GM08714 (cell line): ENCODE results near the gene MIX23.

Source experiments
- H3K4me3 ChIP-seq: fragments of 200-500 bp; sonication (Bioruptor generic); 2 replicates; pipeline ENCODE4 v1.5.1; 2014; ENCODE audit warnings: mild to moderate bottlenecking, low read length, inconsistent platforms
- ZNF274 ChIP-seq: IDR thresholded peaks from 2 replicates; pipeline ENCODE4 v1.6.1; 2012; ENCODE audit warnings: mild to moderate bottlenecking, low read depth, low read length

MIX23 gene

DNA sequence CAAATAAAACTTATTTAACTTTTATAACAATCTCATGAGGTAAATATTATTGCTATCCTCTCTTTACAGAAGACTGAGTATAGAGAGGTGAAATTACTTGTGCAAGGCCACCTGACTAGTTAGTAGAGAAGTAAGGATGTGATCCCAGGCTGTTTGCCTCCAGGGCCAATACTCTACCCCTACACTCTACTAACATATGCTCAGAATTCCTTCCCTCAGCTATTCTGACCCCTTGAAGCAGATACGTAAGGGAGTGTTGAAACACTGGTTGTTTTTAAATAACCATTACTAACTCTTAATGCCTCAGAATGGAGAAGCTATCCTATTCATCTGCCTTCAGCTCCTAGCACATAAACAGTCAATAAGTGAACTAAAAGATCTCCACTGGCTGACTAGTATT, 33.9 kb downstream of the MIX23 start:
- TF ChIP-seq ZNF274, result no peak
- no peak overlapping the region for H3K4me3 ChIP-seq

DNA sequence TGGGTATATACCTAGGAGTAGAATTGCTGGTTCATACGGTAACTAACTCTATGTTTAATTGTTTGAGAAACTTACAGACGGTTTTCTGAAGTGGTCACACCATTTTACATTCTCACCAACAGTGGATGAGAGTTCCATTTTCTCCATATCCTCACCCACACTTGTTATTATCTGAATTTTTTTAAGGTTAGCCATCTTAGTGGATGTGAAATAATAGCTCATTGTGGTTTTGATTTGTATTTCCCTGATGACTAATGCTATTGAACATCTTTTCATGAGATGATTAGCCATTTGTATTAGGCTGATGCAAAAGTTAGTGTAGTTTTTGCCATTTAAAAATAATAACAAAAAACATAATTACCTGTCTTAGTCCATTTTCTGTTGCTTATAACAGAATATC, 39.4 kb downstream of the MIX23 start:
- H3K4me3 ChIP-seq, result no peak overlapping the region
- no peak for TF ChIP-seq ZNF274

DNA sequence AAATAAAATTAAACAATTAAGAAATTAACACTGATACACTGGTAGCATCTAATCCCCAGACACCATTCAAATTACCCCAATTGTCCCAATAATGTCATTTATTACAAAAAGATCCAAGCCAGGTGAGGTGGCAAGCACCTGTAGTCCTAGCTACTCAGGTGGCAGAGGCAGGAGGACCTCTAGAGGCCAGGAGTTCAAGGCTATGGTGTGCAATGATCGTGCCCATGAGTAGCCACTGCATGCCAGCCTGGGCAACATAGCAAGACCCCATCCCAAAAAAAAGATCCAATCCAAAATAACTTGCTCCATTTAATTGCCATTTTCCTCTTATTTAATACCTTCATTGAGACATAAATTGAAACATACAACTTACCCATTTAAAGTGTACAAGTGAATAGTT, 40.2 kb downstream of the MIX23 start:
- TF ChIP-seq ZNF274, result no peak
- H3K4me3 ChIP-seq, result no peak overlapping the region

DNA sequence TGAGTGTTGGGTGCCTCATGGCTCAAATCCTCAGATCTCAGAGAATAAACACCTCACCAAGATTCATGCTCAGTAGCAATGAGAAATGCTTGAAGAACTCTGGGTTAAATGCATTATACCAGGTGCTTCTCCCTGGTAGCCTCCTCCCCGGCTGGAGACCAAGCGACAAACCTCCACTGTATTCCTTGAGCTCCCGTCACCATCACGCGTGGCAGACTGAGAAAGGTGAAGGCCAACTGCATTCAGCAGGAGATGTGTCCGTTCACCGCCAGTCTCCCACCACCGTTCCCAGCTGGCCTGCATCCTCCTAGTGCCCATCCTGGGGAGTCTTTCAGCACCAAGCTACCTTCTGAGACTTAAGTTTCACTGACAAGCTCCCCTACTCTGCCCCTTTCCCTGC, 50.5 kb downstream of the MIX23 start:
- H3K4me3 ChIP-seq, result no peak overlapping the region
- TF ChIP-seq ZNF274, result no peak

DNA sequence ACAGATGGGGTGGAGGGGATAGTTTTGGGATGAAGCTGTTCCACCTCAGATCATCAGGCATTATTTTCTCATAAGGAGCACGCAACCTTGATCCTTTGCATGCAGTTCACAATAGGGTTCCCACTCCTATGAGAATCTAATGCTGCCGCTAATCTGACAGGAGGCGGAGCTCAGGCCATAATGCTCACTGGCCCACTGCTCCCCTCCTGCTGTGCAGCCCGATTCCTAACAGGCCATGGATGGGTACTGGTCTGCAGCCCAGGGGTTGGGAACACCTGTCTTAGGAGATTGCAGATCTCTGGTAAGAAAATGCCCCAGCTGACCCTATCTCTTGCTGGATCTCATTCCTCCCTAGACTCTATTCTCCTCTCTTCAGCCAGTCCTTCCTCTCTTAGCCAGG, 51.1 kb downstream of the MIX23 start:
- no peak for TF ChIP-seq ZNF274
- H3K4me3 ChIP-seq, result no peak overlapping the region

DNA sequence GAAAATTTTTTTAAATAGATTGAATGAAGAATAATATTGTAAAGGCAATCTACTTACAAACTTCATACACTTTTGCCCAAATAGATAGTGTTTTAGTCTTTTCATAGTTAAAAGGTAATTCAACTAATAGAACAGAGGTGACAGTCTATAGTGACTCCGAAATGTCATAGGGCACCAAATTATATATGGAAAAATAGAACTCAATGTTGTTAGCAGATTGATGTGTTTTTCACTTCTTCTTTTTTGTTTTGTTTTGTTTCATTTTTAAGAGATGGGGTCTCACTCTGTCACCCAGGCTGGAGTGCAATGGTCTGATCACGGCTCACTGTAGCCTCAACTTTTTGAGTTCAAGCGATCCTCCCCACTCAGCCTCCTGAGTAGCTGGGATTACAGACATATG, 57.3 kb downstream of the MIX23 start:
- H3K4me3 ChIP-seq, result no peak overlapping the region
- TF ChIP-seq ZNF274, result no peak

DNA sequence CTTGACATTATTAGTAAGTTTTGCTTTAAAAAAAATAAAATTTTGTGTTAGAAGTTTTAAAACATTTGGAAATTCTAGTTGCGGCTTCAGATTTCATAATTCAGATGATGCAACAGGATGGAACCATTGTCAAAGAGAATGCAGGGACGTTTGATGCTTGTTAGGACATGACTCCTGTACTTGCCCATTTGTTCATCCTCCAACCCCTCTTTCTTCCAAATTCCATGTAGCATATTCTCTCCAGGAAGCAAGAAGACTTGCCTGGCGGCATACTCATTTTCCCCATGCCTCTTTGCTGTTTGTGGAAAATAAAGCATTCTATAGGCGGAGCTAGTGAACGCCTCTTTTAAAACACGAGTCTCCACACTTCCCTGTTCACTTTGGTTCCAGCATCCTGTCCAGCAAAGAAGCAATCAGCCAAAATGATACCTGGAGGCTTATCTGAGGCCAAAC, 58.1 kb downstream of the MIX23 start, which contains the start of gene CSTA:
Gene CSTA (plus strand): TSS at position 378 of the 453 bp plus-strand sequence. CDS start 45 bp downstream, at position 423.
- no peak within 1 kb of the TSS for H3K4me3 ChIP-seq
- TF ChIP-seq ZNF274, result no peak

DNA sequence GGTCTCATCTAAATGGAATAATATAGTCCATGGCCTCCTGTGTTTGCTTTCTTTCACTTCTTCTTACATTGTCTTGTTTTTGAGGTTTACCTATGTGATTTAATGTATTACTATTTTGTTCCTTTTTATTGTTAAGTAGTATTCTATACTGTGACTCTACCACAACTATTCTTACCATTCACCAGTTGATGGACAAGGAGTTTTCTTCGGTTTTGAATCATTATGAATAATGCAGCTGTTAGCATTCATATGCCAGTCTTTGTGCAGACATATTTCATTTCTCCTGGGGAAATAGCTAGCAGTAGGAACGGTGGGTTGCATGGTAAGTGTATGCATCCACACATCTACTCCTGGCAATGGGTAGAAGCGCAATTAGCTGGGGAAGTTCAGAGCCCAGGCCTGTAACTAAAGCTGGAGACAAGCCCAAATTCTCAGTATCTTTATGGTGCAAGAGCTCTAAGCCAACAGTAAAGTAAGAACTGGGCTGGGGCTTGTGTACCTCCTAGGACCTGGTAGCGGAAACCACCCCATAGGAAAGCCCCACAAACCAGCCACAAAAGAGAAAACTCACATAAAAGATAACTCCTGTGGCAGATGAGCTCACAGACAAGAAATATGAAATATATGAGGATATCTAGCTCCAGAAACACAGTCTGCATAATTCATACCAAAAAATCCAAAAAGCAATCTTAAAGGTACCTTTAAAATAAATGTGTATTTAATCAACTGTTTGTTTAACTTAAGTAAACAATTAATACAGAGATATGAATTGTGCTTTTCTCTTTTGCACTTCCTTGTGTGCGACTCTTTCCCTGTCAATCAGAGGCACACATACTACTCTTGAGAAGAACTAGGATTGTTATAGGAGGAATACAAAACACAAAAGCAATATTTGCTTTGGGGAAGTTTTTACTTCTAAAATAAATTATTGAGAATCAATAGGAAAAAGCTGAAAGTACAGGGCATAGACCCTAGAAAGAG, 60.6 kb downstream of the MIX23 start:
- no peak for TF ChIP-seq ZNF274
- H3K4me3 ChIP-seq, result no peak overlapping the region

DNA sequence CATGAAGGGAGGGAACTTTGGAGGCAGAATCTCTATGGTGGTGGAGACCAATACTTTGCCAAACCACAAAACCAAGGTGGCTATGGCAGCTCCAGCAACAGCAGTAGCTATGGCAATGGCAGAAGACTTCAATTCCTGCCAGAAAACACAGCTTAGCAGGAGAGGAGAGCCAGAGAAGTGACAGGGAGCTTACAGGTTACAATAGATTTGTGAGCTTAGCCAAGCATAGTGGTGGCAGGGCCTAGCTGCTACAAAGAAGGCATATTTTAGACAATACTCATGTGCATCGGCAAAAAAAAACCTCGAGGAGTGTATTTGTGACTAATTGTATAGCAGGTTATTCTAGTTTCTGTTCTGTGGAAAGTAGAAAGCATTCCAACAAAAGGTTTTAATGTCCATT, 64.4 kb downstream of the MIX23 start:
- no peak for TF ChIP-seq ZNF274
- no peak overlapping the region for H3K4me3 ChIP-seq

DNA sequence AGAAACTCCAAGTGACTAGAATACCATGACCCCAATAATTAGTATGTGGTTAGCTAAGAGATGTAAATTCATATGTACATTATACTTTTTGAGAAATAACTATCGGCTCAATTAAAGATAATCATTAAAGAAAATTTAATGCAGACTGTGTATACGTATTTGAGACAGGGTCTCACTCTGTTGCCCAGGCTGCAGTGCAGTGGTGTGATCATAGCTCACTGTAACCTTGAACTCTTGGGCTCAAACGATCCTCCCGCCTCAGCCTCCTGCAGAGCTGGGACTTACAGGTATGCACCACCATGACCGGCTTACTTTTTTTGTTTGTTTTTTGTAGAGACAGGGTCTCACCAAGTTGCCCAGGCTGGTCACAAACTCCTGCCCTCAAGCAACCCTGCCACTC, 66.7 kb downstream of the MIX23 start:
- no peak overlapping the region for H3K4me3 ChIP-seq
- no peak for TF ChIP-seq ZNF274

DNA sequence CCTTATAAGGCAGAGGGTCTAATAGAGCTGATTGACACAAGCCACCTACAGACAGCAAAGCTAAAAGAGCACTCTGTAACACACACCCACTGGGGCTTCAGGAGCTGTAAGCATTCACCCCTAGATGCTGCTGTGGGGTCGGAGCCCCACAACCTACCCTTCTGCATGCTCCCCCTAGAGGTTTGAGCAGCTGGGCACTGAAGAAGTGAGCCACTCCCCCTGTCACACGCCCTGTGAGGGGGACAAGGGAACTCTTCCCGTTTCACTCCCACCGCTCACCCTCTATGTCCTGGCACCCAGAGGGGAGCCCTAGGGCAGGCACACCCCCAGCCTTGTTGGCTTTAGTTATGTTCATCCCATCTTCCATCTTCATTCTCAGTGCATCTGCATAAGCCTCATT, 67.4 kb downstream of the MIX23 start:
- TF ChIP-seq ZNF274, result no peak
- no peak overlapping the region for H3K4me3 ChIP-seq

DNA sequence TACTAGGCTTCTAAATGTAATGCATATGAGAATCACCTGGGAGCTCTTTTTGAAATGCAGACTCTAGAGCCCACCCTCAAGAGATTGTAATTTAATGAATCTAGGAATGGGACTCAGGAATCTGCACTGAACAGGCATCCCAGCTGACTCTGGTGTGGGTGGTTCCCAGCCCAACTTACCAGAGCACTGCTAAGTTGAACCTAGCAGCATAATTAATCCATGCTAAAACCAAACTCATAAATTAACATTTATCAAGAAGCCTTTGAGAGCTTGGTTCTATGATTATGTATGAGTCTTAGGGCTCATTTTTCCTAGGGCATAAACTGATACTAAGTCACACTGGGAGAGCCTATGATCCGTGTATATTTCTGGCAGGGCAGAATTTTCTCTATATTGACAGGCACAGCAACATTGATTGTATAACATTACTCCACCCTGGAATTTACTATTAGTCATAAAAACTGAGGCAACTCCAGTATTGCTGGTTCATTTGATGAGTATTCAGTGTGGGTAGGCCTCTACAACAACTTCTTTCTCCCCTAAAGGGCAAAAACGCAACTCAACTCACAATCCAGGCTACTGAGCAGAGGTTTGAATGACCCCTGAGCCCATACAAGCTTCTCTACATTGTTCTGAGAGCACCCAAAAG, 68.7 kb downstream of the MIX23 start:
- H3K4me3 ChIP-seq, result no peak overlapping the region
- no peak for TF ChIP-seq ZNF274

DNA sequence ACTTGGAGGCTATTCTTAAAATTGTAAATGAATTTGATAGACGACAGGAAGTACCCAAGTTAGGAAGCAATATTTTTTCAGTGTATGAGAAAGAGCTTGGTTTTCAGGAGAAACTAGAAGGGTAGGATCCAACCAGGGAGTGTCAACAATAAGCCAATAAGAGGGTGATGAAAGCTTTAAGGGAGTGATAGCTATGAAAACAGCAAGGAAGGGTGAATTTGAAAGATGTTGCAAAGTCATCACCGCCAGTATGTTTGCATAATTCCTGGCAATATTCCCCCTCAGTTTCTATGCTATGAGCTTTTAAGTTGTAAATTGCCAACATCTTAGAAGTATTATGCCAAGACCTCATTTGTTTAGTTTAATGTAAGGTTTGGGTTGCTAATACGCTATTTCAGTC, 69.8 kb downstream of the MIX23 start:
- no peak overlapping the region for H3K4me3 ChIP-seq
- no peak for TF ChIP-seq ZNF274

DNA sequence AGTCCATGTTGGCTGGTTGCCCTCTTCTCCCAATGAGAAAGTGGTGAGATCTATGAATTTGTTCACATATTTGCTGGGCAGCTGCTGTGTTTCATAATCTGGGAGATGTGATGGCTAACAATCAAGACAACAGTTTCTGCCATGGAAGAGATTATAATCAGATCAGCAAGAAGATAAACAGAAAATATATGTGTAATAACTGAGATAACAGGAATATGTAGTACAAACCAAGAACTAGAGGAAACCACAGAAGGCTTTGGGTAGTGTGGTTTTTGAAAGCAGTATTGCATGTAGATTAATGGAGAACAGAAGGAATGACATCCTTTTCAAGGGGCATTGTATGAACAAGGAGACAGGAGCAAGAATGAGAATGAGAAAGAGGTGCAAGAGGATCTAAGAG, 70.2 kb downstream of the MIX23 start:
- H3K4me3 ChIP-seq, result no peak overlapping the region
- TF ChIP-seq ZNF274, result no peak

DNA sequence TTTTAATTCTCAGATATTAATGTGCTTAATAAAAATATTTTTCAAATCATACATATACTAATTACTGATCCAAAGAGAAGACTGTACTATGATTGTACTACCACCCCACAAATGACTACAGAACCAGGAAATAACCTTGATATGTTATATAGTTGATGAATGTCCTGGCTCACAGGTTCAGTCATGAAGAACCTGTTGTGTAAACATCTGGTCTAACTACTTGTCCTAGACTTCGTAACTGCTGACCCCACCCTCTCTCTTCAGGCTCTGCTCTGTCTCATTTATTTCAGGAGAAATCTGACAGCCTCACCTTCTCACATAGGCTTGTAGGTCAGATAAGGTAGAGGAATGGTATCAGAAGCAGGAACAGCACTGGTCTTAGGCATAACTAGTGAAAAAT, 72.7 kb downstream of the MIX23 start:
- no peak for TF ChIP-seq ZNF274
- H3K4me3 ChIP-seq, result no peak overlapping the region
